NB4 (cell line): ENCODE measurements around the gene RELL1.

ENCODE experiments used
- MYC ChIP-seq: IDR thresholded peaks from 2 replicates; pipeline ENCODE4 v1.6.1; 2011; ENCODE audit warnings: low read depth, low read length
- POLR2A ChIP-seq: IDR thresholded peaks from 2 replicates; pipeline ENCODE4 v1.6.1; 2011; ENCODE audit warnings: mild to moderate bottlenecking; ENCODE audit not compliant: insufficient read length; ENCODE audit errors: extremely low read depth
- TF ChIP-seq, protein P1 (sequence below): IDR thresholded peaks from 2 replicates; pipeline ENCODE4 v1.6.1; 2011; ENCODE audit warnings: low read depth, low read length
- TF ChIP-seq, protein P2 (sequence below): IDR thresholded peaks from one replicate; pipeline ENCODE4 v1.5.1; 2012; ENCODE audit warnings: low read depth, low read length

- TF ChIP-seq, protein P1, sequence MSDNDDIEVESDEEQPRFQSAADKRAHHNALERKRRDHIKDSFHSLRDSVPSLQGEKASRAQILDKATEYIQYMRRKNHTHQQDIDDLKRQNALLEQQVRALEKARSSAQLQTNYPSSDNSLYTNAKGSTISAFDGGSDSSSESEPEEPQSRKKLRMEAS, result no peak
- TF ChIP-seq, protein P2, sequence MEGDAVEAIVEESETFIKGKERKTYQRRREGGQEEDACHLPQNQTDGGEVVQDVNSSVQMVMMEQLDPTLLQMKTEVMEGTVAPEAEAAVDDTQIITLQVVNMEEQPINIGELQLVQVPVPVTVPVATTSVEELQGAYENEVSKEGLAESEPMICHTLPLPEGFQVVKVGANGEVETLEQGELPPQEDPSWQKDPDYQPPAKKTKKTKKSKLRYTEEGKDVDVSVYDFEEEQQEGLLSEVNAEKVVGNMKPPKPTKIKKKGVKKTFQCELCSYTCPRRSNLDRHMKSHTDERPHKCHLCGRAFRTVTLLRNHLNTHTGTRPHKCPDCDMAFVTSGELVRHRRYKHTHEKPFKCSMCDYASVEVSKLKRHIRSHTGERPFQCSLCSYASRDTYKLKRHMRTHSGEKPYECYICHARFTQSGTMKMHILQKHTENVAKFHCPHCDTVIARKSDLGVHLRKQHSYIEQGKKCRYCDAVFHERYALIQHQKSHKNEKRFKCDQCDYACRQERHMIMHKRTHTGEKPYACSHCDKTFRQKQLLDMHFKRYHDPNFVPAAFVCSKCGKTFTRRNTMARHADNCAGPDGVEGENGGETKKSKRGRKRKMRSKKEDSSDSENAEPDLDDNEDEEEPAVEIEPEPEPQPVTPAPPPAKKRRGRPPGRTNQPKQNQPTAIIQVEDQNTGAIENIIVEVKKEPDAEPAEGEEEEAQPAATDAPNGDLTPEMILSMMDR, result no peak
- TF ChIP-seq MYC (no peak), POLR2A (no peak)
Observed at GRCh38 chr4:37693030-37693429, 6.9 kb upstream of the RELL1 start.
